H1 (cell line): ENCODE data around the gene CEL. TPM values are rescaled to one million over a fixed set of nuclear protein-coding genes. Genes with fewer than 3 reads are reported as not detected.

ENCODE experiments used
- ASH2L ChIP-seq: fragments of 200-600, 300-600 bp; sonication (generic); IDR thresholded peaks from one replicate; pipeline ENCODE4 v1.7.1; 2017; ENCODE audit warnings: low read length
- ATF3 ChIP-seq: IDR thresholded peaks from 2 replicates; pipeline ENCODE4 v1.6.1; 2011; ENCODE audit warnings: low read depth, mild to moderate bottlenecking, low read length; ENCODE audit not compliant: insufficient read depth
- BACH1 ChIP-seq: IDR thresholded peaks from 2 replicates; pipeline ENCODE4 v1.6.1; 2012; ENCODE audit warnings: low read length, improper control_type of control experiment
- CEBPB ChIP-seq: IDR thresholded peaks from 2 replicates; pipeline ENCODE4 v1.6.1; 2012; ENCODE audit warnings: low read depth, low read length
- CHD1 ChIP-seq: IDR thresholded peaks from 2 replicates; pipeline ENCODE4 v1.6.1; 2012; ENCODE audit warnings: low read depth, low read length, improper control_type of control experiment
- CHD2 ChIP-seq: IDR thresholded peaks from 2 replicates; pipeline ENCODE4 v1.6.1; 2012; ENCODE audit warnings: low read length, improper control_type of control experiment
- EP300 ChIP-seq, 2 experiments: IDR thresholded peaks; 1 replicate in 1 of 2; 2 replicates in 1 of 2; pipeline ENCODE4 v1.6.1; 2011 to 2012; ENCODE audit warnings: low read depth in 2 of 2, low read length in 2 of 2, mild to moderate bottlenecking in 2 of 2, borderline replicate concordance in 1 of 2, inconsistent platforms in 1 of 2, moderate library complexity in 1 of 2
- GTF2F1 ChIP-seq: IDR thresholded peaks from 2 replicates; pipeline ENCODE4 v1.6.1; 2012; ENCODE audit warnings: low read depth, low read length, improper control_type of control experiment, borderline replicate concordance
- HDAC2 ChIP-seq, 2 experiments: fragments of 300-600 bp in 1 of 2; sonication (generic) in 1 of 2; IDR thresholded peaks; 2 replicates each; pipeline ENCODE4 v1.6.1; 2011 to 2012; ENCODE audit warnings: low read depth in 2 of 2, low read length in 2 of 2, mild to moderate bottlenecking in 2 of 2, moderate library complexity in 2 of 2, borderline replicate concordance in 1 of 2, inconsistent platforms in 1 of 2
- HDAC6 ChIP-seq: IDR thresholded peaks from one replicate; pipeline ENCODE4 v1.7.1; 2012; ENCODE audit warnings: low read depth, mild to moderate bottlenecking, inconsistent platforms, low read length, moderate library complexity
- KDM1A ChIP-seq: fragments of 200-600, 300-600 bp; sonication (generic); IDR thresholded peaks from 2 replicates; pipeline ENCODE4 v1.7.1; 2016; ENCODE audit warnings: mild to moderate bottlenecking, low read length, borderline replicate concordance
- POU5F1 ChIP-seq: IDR thresholded peaks from 2 replicates; pipeline ENCODE4 v1.6.1; 2011; ENCODE audit warnings: low read depth, mild to moderate bottlenecking, low read length, moderate library complexity
- RAD21 ChIP-seq, 2 experiments: IDR thresholded peaks in 1 of 2; conservative IDR thresholded peaks in 1 of 2; 2 replicates each; pipeline ENCODE4 v1.6.1; 2011; ENCODE audit warnings: low read depth in 2 of 2, low read length in 2 of 2, improper control_type of control experiment in 1 of 2, inconsistent platforms in 1 of 2, mild to moderate bottlenecking in 1 of 2, moderate library complexity in 1 of 2
- RBBP5 ChIP-seq: IDR thresholded peaks from 2 replicates; pipeline ENCODE4 v1.7.1; 2012; ENCODE audit warnings: low read depth, mild to moderate bottlenecking, inconsistent platforms, low read length, moderate library complexity, borderline replicate concordance
- SP1 ChIP-seq: IDR thresholded peaks from 2 replicates; pipeline ENCODE4 v1.6.1; 2011; ENCODE audit warnings: low read depth, low read length
- SP2 ChIP-seq: IDR thresholded peaks from 2 replicates; pipeline ENCODE4 v1.6.1; 2012; ENCODE audit warnings: mild to moderate bottlenecking, low read length, inconsistent platforms
- SRF ChIP-seq: IDR thresholded peaks from 2 replicates; pipeline ENCODE4 v1.6.1; 2011; ENCODE audit warnings: mild to moderate bottlenecking, low read depth, low read length, moderate library complexity
- TEAD4 ChIP-seq: IDR thresholded peaks from 2 replicates; pipeline ENCODE4 v1.6.1; 2012; ENCODE audit warnings: low read depth, low read length, inconsistent platforms, mixed read lengths
- ZNF274 ChIP-seq: IDR thresholded peaks from 2 replicates; pipeline ENCODE4 v1.7.0; 2012; ENCODE audit warnings: low read length, borderline replicate concordance; ENCODE audit errors: extremely low read depth
- polyA plus RNA-seq, 7 experiments: library from polyadenylated mRNA; depleted of rRNA in 3 of 7; stranded (reverse) in 5 of 7; unstranded in 2 of 7; fragments of >200 nt in 5 of 7; fragments of 200-250 nt in 2 of 7; gene quantifications; 1 replicate in 5 of 7; 2 replicates in 1 of 7; 4 replicates in 1 of 7; pipeline versions ENCODE4 v1.2.1 to v1.2.3, GENCODE V29; 2011 to 2013; ENCODE audit warnings: missing spikeins in 2 of 7, mixed read lengths in 2 of 7
- total RNA-seq: library from RNA; stranded (reverse); fragmentation: NEBNext Ultra II Directional; extraction: Animal tissue kit (Norgen Biotek cat#: 25700); gene quantifications from 2 replicates; pipeline ENCODE4 v1.2.1, GENCODE V29; 2021

Gene CEL
- total and polyA plus RNA-seq, 2 of the 8 experiments (the other 6 are each of a cell fraction or from before 2014, with no cell fraction given): 1.8 to 3.4 TPM

- TF ChIP-seq POU5F1 (no peak), SRF (0 out of 2 replicates have a peak, but pooled peaks have one; percentile 36), CHD1 (no peak), HDAC2 (IDR thresholded peaks at IDR 0.05; ENCODE audit: borderline replicate concordance in 1 of 2, low read depth in 2 of 2, low read length in 2 of 2) (peak in 1 of 2 experiments; percentile 91; a peak in 2 of 4 replicates), KDM1A (no peak), CHD2 (peak; percentile 48; the same call in 1 of the 2 replicates), GTF2F1 (peak; percentile 76; the same call in 1 of the 2 replicates), SP2 (peak; percentile 70), RAD21 (IDR thresholded peaks at IDR 0.05 in 1 of 2, conservative IDR thresholded peaks at IDR 0.05 in 1 of 2; ENCODE audit: low read depth in 2 of 2, low read length in 2 of 2) (no peak; a peak in 1 of 4 replicates), ZNF274 (no peak), ASH2L (peak; percentile 96), HDAC6 (no peak), SP1 (peak; percentile 95), EP300 (IDR thresholded peaks at IDR 0.05; ENCODE audit: borderline replicate concordance in 1 of 2, low read depth in 2 of 2, low read length in 2 of 2) (peak in 1 of 2 experiments; percentile 42; a peak in 1 of 3 replicates), BACH1 (no peak), ATF3 (no peak), CEBPB (no peak), TEAD4 (no peak), RBBP5 (peak; percentile 81; the same call in 1 of the 2 replicates)
Observed at GRCh38 chr9:133030317-133031129, 31.3 kb upstream of the CEL start, which contains the start of gene GTF3C5 (continued).
